ENCODE data around the gene CHST3. TPM values are rescaled to one million over a fixed set of nuclear protein-coding genes. Genes with fewer than 3 reads are reported as not detected.

CHST3 gene
- total and polyA plus RNA-seq, 9 of the 15 experiments (the other 6 are each of a cell fraction or from before 2014, with no cell fraction given): 0.01 to 1.3 (median 0.15) TPM

DNA sequence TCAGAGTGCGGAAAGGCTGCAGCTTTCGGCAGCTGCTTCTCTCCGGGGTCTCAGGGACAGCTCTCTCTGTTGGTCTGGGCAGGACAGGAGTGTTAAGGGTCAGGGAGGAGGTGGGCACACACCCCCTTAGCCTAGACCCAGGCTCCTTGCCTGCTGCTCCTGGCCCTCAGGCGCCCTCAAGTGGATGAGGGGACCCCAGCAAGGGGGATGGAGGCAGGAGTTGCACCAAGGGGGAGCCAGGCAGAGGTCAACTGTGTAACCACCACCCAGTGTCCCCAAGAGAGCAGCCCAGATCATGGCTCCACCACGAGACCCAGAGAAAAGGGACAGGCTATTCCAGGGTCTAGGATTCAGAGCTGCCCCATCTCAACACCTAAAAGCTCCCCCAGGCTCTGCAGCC lies 97.3 kb downstream of the CHST3 start:
- ATAC-seq (peak; percentile 79), FAIRE-seq (peak; percentile 56), DNase-seq (ENCODE audit: extremely low read depth in 1 of 4, low spot score in 3 of 4) (peak; percentile 54 to 68 (median 58))
- no peaks in the 10 kb centered on the region for H4K20me1 ChIP-seq (replicated peaks; ENCODE audit: control insufficient read depth, insufficient read depth, low read length)
- BruUV-seq (replicated peaks): no TSS peak
- POLR2A ChIA-PET: interaction anchor here (0.6 kb wide), 1 partner anchor 1345 kb away, joined by 4 read pairs; no protein-coding TSS in a partner anchor
- no peak overlapping the region for H2AFZ ChIP-seq (ENCODE audit: low read depth, low read length)
- 37% methylated on average over 5 of the region's 5 CpGs for WGBS (ENCODE audit: insufficient coverage, low coverage, missing lambda C conversion rate)
- H3K9me3 ChIP-seq (replicated peaks; ENCODE audit: control insufficient read depth, insufficient read depth, low read depth, low read length): no peaks in the 10 kb centered on the region
- no peaks in the 10 kb centered on the region for H3K36me3 ChIP-seq (ENCODE audit: control insufficient read depth, insufficient read depth, low read length)
- H3K79me2 ChIP-seq (ENCODE audit: control insufficient read depth, insufficient read depth, low read length): no peaks in the 10 kb centered on the region
- 0 out of 4 replicates have a peak overlapping the region, but pooled peaks of 1 of the 2 experiments have one; percentile 55 for H3K9ac ChIP-seq (ENCODE audit: insufficient read depth in 1 of 2, low read depth in 2 of 2, low read length in 2 of 2)
- no peak overlapping the region for H3K4me2 ChIP-seq (ENCODE audit: insufficient read depth, low read length)
- CTCF ChIA-PET (ENCODE audit: low intra/inter-chr PET ratio): interaction anchor here (0.6 kb wide), 1 partner anchor 275 kb away, joined by 3 read pairs; no protein-coding TSS in a partner anchor
- no peak overlapping the region for H3K4me3 ChIP-seq
- intact Hi-C loops (cut with micrococcal nuclease): loop anchor here (5.0 kb wide), 1 partner anchor 266 kb away; no protein-coding TSS in a partner anchor
- H3K27ac ChIP-seq (ENCODE audit: extremely low read depth, low read depth, low read length): no peak overlapping the region
- no peaks in the 10 kb centered on the region for H3K9me1 ChIP-seq (ENCODE audit: control insufficient read depth, insufficient read depth, low read length)
- peaks cover 2 to 23% of the 10 kb centered on the region in 2 experiments; a peak in 2 of 5 replicates for H3K27me3 ChIP-seq (ENCODE audit: control insufficient read depth in 2 of 2, insufficient read depth in 2 of 2, low read length in 2 of 2)
- H3K4me1 ChIP-seq (replicated peaks in 1 of 2; ENCODE audit: control insufficient read depth in 2 of 2, insufficient read depth in 2 of 2, low read length in 2 of 2): peaks cover 3 to 33% of the 10 kb centered on the region in 2 experiments; a peak in 3 of 5 replicates
- in situ Hi-C loops (cut with MboI): loop anchor here (10.0 kb wide), 1 partner anchor 273 kb away; no protein-coding TSS in a partner anchor
- TF ChIP-seq, protein P1, sequence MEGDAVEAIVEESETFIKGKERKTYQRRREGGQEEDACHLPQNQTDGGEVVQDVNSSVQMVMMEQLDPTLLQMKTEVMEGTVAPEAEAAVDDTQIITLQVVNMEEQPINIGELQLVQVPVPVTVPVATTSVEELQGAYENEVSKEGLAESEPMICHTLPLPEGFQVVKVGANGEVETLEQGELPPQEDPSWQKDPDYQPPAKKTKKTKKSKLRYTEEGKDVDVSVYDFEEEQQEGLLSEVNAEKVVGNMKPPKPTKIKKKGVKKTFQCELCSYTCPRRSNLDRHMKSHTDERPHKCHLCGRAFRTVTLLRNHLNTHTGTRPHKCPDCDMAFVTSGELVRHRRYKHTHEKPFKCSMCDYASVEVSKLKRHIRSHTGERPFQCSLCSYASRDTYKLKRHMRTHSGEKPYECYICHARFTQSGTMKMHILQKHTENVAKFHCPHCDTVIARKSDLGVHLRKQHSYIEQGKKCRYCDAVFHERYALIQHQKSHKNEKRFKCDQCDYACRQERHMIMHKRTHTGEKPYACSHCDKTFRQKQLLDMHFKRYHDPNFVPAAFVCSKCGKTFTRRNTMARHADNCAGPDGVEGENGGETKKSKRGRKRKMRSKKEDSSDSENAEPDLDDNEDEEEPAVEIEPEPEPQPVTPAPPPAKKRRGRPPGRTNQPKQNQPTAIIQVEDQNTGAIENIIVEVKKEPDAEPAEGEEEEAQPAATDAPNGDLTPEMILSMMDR (IDR thresholded peaks at IDR 0.05 in 2 of 3, conservative IDR thresholded peaks at IDR 0.05 in 1 of 3; ENCODE audit: insufficient read depth in 2 of 3, low read depth in 1 of 3, low read length in 3 of 3): peak; percentile 68 to 83 (median 71)
- no peak for TF ChIP-seq GTF2A2 (tag; IDR thresholded peaks at IDR 0.05)
- no peak for TF ChIP-seq CHD1 (IDR thresholded peaks at IDR 0.05; ENCODE audit: low read length)
- TF ChIP-seq, protein P2, sequence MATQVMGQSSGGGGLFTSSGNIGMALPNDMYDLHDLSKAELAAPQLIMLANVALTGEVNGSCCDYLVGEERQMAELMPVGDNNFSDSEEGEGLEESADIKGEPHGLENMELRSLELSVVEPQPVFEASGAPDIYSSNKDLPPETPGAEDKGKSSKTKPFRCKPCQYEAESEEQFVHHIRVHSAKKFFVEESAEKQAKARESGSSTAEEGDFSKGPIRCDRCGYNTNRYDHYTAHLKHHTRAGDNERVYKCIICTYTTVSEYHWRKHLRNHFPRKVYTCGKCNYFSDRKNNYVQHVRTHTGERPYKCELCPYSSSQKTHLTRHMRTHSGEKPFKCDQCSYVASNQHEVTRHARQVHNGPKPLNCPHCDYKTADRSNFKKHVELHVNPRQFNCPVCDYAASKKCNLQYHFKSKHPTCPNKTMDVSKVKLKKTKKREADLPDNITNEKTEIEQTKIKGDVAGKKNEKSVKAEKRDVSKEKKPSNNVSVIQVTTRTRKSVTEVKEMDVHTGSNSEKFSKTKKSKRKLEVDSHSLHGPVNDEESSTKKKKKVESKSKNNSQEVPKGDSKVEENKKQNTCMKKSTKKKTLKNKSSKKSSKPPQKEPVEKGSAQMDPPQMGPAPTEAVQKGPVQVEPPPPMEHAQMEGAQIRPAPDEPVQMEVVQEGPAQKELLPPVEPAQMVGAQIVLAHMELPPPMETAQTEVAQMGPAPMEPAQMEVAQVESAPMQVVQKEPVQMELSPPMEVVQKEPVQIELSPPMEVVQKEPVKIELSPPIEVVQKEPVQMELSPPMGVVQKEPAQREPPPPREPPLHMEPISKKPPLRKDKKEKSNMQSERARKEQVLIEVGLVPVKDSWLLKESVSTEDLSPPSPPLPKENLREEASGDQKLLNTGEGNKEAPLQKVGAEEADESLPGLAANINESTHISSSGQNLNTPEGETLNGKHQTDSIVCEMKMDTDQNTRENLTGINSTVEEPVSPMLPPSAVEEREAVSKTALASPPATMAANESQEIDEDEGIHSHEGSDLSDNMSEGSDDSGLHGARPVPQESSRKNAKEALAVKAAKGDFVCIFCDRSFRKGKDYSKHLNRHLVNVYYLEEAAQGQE (IDR thresholded peaks at IDR 0.05; ENCODE audit: borderline replicate concordance): peak; percentile 39; the same call in 1 of the 2 replicates
- TF ChIP-seq, protein P2 (CRISPR knock-in tag; IDR thresholded peaks at IDR 0.05; ENCODE audit: low read depth): no peak

Measured in K562 (cell line).